NCI-H1694 treated with DMSO at 0.1 percent for 48 hours (cell line): ENCODE measurements around the gene TTC21A.
"Not testable (repeated sequence)": the region's sequence is repeated elsewhere in the genome, so short reads cannot be mapped to it uniquely, and the experiment has no call there.

Experiments
- DNase-seq: peaks from one replicate; lab custom pipeline; 2025; lab: John Stamatoyannopoulos, UW

TTC21A gene

GRCh38 chr3:39150803-39151631 lies 43.5 kb downstream of the TTC21A start:
- no peak for DNase-seq

GRCh38 chr3:39153977-39154279 lies 46.4 kb downstream of the TTC21A start:
- DNase-seq, result no peak

- no peak for DNase-seq
Observed at GRCh38 chr3:39154280-39155021, 47.0 kb downstream of the TTC21A start.

GRCh38 chr3:39156421-39156820 lies 48.9 kb downstream of the TTC21A start:
- DNase-seq, result no peak

- no peak for DNase-seq
Observed at GRCh38 chr3:39157359-39157758, 49.9 kb downstream of the TTC21A start.

GRCh38 chr3:39158148-39158715 lies 50.8 kb downstream of the TTC21A start:
- no peak for DNase-seq

- DNase-seq, result no peak
Observed at GRCh38 chr3:39164414-39164813, 56.9 kb downstream of the TTC21A start.

GRCh38 chr3:39165518-39165917 lies 58.0 kb downstream of the TTC21A start:
- no peak for DNase-seq

- no peak for DNase-seq
Observed at GRCh38 chr3:39166134-39166710, 58.7 kb downstream of the TTC21A start.

GRCh38 chr3:39166932-39167532 lies 59.6 kb downstream of the TTC21A start:
- no peak for DNase-seq

- no peak for DNase-seq
Observed at GRCh38 chr3:39168156-39168780, 60.8 kb downstream of the TTC21A start.

GRCh38 chr3:39169712-39170111 lies 62.2 kb downstream of the TTC21A start:
- DNase-seq, result no peak

GRCh38 chr3:39170461-39170860 lies 63.0 kb downstream of the TTC21A start:
- DNase-seq, result no peak

- not testable (repeated sequence) for DNase-seq
Observed at GRCh38 chr3:39170877-39171276, 63.4 kb downstream of the TTC21A start.

GRCh38 chr3:39171860-39172259 lies 64.4 kb downstream of the TTC21A start:
- no peak for DNase-seq

GRCh38 chr3:39173318-39174125 lies 66.0 kb downstream of the TTC21A start:
- no peak for DNase-seq

GRCh38 chr3:39176025-39176714 lies 68.7 kb downstream of the TTC21A start:
- DNase-seq, result no peak

GRCh38 chr3:39177708-39178332 lies 70.3 kb downstream of the TTC21A start:
- DNase-seq, result no peak

- DNase-seq, result no peak
Observed at GRCh38 chr3:39178553-39178952, 71.1 kb downstream of the TTC21A start.

- DNase-seq, result no peak
Observed at GRCh38 chr3:39180183-39180545, 72.7 kb downstream of the TTC21A start.
